SK-N-SH (cell line): ENCODE results near the gene RPRM. TPM values are rescaled to one million over a fixed set of nuclear protein-coding genes. Genes with fewer than 3 reads are reported as not detected.

Source experiments
- polyA plus RNA-seq, 3 experiments: library from polyadenylated mRNA; depleted of rRNA; stranded (reverse); fragments of >200 nt; gene quantifications; 2 replicates each; pipeline ENCODE4 v1.2.3, GENCODE V29; 2012
- small RNA-seq, 7 experiments: library from RNA; depleted of rRNA; stranded (forward); fragments of <200 nt; gene quantifications; one replicate each; pipeline ENCODE3, GENCODE V24; 2012

Gene RPRM
- polyA plus RNA-seq, 1 of the 3 experiments (the other 2 are of a cell fraction): 0.03 TPM

Small RNA genes within 50 kb of the gene (small RNA-seq; reads per million reads assigned to genes)
- gene RF00275: 0 reads per million in 7 experiments
